MM.1S (cell line): Measurements from ENCODE around the gene ZNF521.

Source experiments
- EZH2phosphoT487 ChIP-seq: fragments of 300-600 bp; sonication (generic); IDR thresholded peaks from 2 replicates; pipeline ENCODE4 v1.6.1; 2018; ENCODE audit warnings: antibody characterized with exemption, low read length
- TF ChIP-seq, protein P1 (sequence below): fragments of 300-600 bp; sonication (generic); IDR thresholded peaks from 2 replicates; pipeline ENCODE4 v1.5.1; 2016; ENCODE audit warnings: antibody characterized with exemption, low read length, mixed read lengths

GRCh38 chr18:25234740-25235345, 117.1 kb downstream of the ZNF521 start:
- TF ChIP-seq EZH2phosphoT487: no peak
- TF ChIP-seq, protein P1, sequence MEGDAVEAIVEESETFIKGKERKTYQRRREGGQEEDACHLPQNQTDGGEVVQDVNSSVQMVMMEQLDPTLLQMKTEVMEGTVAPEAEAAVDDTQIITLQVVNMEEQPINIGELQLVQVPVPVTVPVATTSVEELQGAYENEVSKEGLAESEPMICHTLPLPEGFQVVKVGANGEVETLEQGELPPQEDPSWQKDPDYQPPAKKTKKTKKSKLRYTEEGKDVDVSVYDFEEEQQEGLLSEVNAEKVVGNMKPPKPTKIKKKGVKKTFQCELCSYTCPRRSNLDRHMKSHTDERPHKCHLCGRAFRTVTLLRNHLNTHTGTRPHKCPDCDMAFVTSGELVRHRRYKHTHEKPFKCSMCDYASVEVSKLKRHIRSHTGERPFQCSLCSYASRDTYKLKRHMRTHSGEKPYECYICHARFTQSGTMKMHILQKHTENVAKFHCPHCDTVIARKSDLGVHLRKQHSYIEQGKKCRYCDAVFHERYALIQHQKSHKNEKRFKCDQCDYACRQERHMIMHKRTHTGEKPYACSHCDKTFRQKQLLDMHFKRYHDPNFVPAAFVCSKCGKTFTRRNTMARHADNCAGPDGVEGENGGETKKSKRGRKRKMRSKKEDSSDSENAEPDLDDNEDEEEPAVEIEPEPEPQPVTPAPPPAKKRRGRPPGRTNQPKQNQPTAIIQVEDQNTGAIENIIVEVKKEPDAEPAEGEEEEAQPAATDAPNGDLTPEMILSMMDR: no peak
